Lung (tissue), 12 donors: Measurements from ENCODE around the gene CLSTN2. TPM values are rescaled to one million over a fixed set of nuclear protein-coding genes. Genes with fewer than 3 reads are reported as not detected.

ENCODE experiments used
- ATAC-seq: fragments of 200-7000 bp; cut with Tn5 transposase; one replicate; pipeline ENCODE4 v1.9.1; 2020; ENCODE audit warnings: moderate number of reproducible peaks; ENCODE audit not compliant: insufficient read depth, low FRiP score
- DNase-seq, 3 donors: peaks; one replicate each; pipeline ENCODE4 v3.0.0-alpha.2; 2013 to 2017
- H3K27ac ChIP-seq, 2 donors: one replicate each; pipeline ENCODE4 v1.5.1; 2013; ENCODE audit warnings: mild to moderate bottlenecking in 2 of 2, moderate library complexity in 2 of 2, control low read depth in 1 of 2, inconsistent platforms in 1 of 2, low read depth in 1 of 2, low read length in 1 of 2
- H3K27me3 ChIP-seq, 3 donors: one replicate each; pipeline ENCODE4 v1.5.1; 2013; ENCODE audit warnings: low read length in 2 of 3; ENCODE audit not compliant: control insufficient read depth in 3 of 3, insufficient read depth in 3 of 3
- H3K36me3 ChIP-seq, 4 donors: one replicate each; pipeline ENCODE4 v1.5.1; 2013; ENCODE audit warnings: low read length in 4 of 4, mild to moderate bottlenecking in 1 of 4, moderate library complexity in 1 of 4; ENCODE audit not compliant: control insufficient read depth in 4 of 4, insufficient read depth in 4 of 4
- H3K4me1 ChIP-seq, 5 donors: one replicate each; pipeline ENCODE4 v1.5.1; 2013; ENCODE audit warnings: low read length in 5 of 5, mild to moderate bottlenecking in 2 of 5, moderate library complexity in 1 of 5; ENCODE audit not compliant: control insufficient read depth in 5 of 5, insufficient read depth in 5 of 5
- H3K4me3 ChIP-seq: one replicate; pipeline ENCODE4 v1.5.1; 2013; ENCODE audit warnings: mild to moderate bottlenecking, control low read depth, moderate library complexity
- H3K9ac ChIP-seq, 2 donors: one replicate each; pipeline ENCODE4 v1.5.1; 2013; ENCODE audit warnings: low read length in 2 of 2, control low read depth in 1 of 2; ENCODE audit not compliant: insufficient read depth in 1 of 2
- H3K9me3 ChIP-seq, 4 donors: one replicate each; pipeline ENCODE4 v1.5.1; 2013; ENCODE audit warnings: low read length in 3 of 4, mild to moderate bottlenecking in 1 of 4, moderate library complexity in 1 of 4; ENCODE audit not compliant: control insufficient read depth in 4 of 4, insufficient read depth in 3 of 4
- CTCF ChIP-seq: IDR thresholded peaks from 2 replicates; pipeline ENCODE4 v1.5.1; 2012; ENCODE audit warnings: mild to moderate bottlenecking; ENCODE audit errors: control extremely low read depth, extremely low read depth
- WGBS, 2 donors: extraction: QIAGEN DNeasy Blood & Tissue Kit; methylation state at CpG; one replicate each; pipeline ENCODE4 v1.1.7; 2013; 5-methylcytosine and 5-hydroxymethylcytosine counted together
- polyA plus RNA-seq, 2 donors: library from polyadenylated mRNA; stranded (reverse); fragments of 200-250 nt; gene quantifications; one replicate each; pipeline ENCODE4 v1.2.1, GENCODE V29; 2013
- total RNA-seq, 2 donors: library from RNA; depleted of rRNA in 1 of 2; stranded (reverse); fragments of >200 nt in 1 of 2; gene quantifications; one replicate each; pipeline ENCODE4 v1.2.1, GENCODE V29; 2014 to 2021
- donor health status: control.
- donor health status: control.
- donor health status: Bipolar disorder and iron deficiency.
- donor health status: healthy.
- donor health status: DM: yes; HTN: yes; CAD: no.

Gene CLSTN2
- total and polyA plus RNA-seq, 4 donors, result 0.07 to 2.4 (median 1.3) TPM

GRCh38 chr3:140343211-140344081 is 408.5 kb downstream of the CLSTN2 start:
- no peak overlapping the region for H3K9ac ChIP-seq
- ATAC-seq (no peak), DNase-seq (peak in 2 of 3 donors; percentile 58 to 62)
- TF ChIP-seq CTCF, result no peak
- no peak overlapping the region for H3K27ac ChIP-seq
- H3K4me3 ChIP-seq, result no peak overlapping the region
- no peaks in the 10 kb centered on the region for H3K36me3 ChIP-seq
- peaks cover 0 to 4% (median 0%) of the 10 kb centered on the region in 4 donors for H3K9me3 ChIP-seq
- H3K27me3 ChIP-seq, result no peaks in the 10 kb centered on the region
- H3K4me1 ChIP-seq, result no peaks in the 10 kb centered on the region
- 76 to 84% methylated on average over 8 of the region's 8 CpGs for WGBS, 2 donors

GRCh38 chr3:140344082-140344454 is 409.1 kb downstream of the CLSTN2 start:
- WGBS, 2 donors, result 73 to 86% methylated on average over 5 of the region's 5 CpGs
- Histone ChIP-seq H3K36me3 (no peaks in the 10 kb centered on the region), H3K4me3 (no peak overlapping the region), H3K4me1 (no peaks in the 10 kb centered on the region), H3K9ac (no peak overlapping the region), H3K27ac (no peak overlapping the region), H3K27me3 (no peaks in the 10 kb centered on the region), H3K9me3 (peaks cover 0 to 4% (median 0%) of the 10 kb centered on the region in 4 donors)
- DNase-seq (peak in 1 of 3 donors; percentile 6), ATAC-seq (no peak)
- TF ChIP-seq CTCF, result no peak

GRCh38 chr3:140344601-140345205 is 409.7 kb downstream of the CLSTN2 start:
- H3K36me3 ChIP-seq, result no peaks in the 10 kb centered on the region
- DNase-seq, result no peak
- H3K9me3 ChIP-seq, result peaks cover 0 to 4% (median 0%) of the 10 kb centered on the region in 4 donors
- TF ChIP-seq CTCF, result no peak
- no peaks in the 10 kb centered on the region for H3K4me1 ChIP-seq
- no peak for ATAC-seq
- no peak overlapping the region for H3K27ac ChIP-seq
- no peaks in the 10 kb centered on the region for H3K27me3 ChIP-seq
- WGBS, 2 donors, result 88 to 89% methylated on average over 5 of the region's 5 CpGs
- no peak overlapping the region for H3K4me3 ChIP-seq
- H3K9ac ChIP-seq, result no peak overlapping the region
